NOMO-1 (cell line): ENCODE data around the gene SLC6A17.

Source experiments
- DNase-seq, 2 experiments: peaks; one replicate each; lab custom pipeline; 2025; ENCODE audit not compliant: unreplicated experiment in 2 of 2; lab: John Stamatoyannopoulos, UW

Gene SLC6A17

GRCh38 chr1:110239441-110240430 lies 89.4 kb downstream of the SLC6A17 start:
- peak in 1 of 2 experiments; percentile 4 for DNase-seq

GRCh38 chr1:110240476-110241210 lies 90.3 kb downstream of the SLC6A17 start:
- DNase-seq = no peak

GRCh38 chr1:110241516-110241915 lies 91.2 kb downstream of the SLC6A17 start:
- DNase-seq = no peak

DNA sequence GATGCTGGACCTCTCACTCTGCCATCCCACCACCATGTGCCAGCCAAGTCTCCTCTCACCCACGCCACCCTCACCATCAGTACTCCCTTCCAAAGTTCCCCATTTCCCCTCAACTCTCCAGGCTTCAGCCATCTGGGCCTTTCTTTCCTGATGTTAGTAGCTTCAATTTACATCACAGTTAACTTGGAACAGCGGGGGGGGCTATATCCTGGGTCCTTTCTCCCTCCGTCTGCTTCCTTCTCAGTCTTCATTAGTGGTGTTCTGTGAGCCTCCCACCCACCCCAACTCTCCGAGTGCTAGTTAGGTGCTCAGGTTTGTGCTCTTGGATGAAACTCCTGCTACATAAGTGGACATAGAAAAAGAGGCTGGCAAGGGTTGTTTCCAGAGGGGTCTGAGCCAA lies 91.8 kb downstream of the SLC6A17 start:
- no peak for DNase-seq

GRCh38 chr1:110242731-110243130 lies 92.4 kb downstream of the SLC6A17 start:
- no peak for DNase-seq

DNA sequence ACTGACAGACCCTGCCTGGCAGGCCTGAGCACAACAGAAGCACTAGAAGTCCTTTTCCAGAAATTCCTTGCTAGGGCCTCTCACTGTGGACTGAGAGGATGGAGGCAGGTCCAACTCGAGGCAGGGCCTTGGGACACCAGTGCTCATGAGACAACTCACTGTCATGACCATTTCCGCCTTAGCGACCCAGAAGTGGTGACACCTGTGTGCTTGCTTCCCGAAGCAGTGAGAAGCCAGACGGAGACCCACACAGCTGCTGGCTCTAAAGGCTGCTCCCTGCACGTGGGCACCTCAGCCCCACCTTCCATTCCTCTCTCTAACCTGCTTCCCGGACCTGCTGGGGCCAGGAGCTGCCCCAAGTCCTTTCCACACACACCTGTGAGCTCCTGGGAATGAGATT lies 92.9 kb downstream of the SLC6A17 start:
- no peak for DNase-seq

GRCh38 chr1:110243574-110243973 lies 93.3 kb downstream of the SLC6A17 start:
- DNase-seq = peak; percentile 12 to 23

DNA sequence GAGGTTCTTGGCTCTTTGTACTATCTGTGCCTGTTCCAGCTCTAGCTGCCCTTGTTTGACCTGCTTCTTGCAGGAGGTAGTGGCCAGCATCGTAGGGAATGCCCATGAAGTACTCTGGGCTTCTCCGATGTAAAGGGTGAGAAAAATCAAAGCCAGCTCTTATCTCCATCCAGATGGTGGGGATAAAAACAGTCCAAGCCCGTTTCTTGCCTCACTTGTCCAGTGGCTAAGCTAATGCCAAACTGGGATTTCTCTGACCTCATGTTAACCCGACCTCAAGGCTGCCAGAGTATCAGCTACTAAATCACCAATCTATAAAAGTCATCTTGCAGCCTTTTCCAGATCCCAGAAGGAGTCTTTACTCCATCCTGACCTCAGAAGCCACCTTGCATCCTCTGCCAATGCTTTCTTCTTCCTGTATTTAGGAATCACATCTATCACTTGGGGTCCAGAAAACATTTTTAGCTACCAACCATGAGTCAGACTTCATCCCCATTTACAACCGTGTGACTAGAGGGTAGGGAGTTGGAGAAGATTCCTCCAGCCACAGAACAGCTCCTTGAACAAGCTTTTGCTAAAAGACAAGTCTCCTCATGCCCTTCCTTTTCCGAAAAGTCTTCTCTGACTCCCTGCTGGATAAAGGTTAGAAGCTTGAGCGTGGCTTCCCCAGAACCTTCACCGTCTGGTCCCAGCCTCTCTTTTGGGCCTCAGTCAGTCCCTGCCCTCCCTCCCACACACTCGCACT lies 95.8 kb downstream of the SLC6A17 start:
- DNase-seq = no peak

DNA sequence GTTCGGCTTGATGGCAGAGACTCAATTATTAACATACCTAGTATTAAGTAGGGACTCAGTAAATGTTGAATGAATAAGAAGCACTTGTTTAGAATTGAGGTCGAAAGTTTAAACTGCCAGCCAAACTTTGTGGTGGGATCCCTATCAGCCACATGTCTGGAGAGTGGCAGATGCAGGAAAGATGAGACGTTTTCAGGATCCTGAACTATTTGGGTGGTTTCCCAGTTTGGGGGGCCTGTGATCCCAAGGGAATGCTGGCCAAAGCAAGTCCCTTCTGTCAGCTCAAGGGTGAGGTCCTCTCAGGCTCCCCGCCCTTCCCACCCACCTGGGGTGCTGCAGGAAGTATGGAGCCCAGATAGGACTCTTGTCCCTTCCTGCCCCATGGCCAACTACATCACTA lies 98.5 kb downstream of the SLC6A17 start:
- no peak for DNase-seq

DNA sequence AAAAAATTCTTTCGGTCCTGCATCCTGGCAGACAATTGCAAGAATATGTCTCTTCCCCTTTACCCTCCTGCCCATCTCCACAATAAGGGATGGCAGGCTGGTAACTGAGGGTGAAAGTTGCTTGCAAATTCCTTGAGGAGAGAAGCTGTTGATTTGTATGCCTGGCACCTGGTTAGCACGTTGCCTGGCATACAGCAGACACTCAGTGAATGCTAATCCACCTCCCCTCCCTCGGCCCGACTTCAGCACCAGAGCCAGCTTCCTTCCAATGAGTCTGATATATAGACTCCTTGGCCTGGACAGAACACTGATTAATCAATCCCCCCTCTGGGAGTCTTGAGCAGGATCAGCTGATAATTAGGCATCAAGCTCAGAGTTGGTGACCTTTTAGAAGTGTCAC lies 99.0 kb downstream of the SLC6A17 start:
- DNase-seq = no peak

- no peak for DNase-seq
Measured at GRCh38 chr1:110250008-110250407, 99.7 kb downstream of the SLC6A17 start.

DNA sequence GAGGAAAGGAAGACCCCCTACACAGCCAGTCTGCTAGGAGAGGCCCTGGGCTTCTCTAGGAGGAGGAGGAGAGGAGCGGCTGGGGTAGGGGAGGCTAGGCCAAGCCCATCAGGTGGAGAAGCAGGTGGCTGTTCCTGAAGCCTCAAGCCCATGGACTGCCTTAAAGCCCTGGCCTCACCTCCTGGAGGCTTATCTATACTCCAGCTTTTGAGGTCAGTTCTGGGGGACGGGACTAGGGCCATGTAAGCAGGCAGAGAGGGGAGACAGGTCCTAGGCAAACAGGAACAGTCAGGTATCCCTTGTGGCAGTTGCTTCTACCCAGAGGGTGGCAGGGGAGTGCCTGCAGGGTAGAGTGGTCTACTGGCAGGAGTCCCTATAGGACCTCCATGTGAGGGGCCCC lies 100.5 kb downstream of the SLC6A17 start:
- no peak for DNase-seq
